Glomerular visceral epithelial cell (primary cell): ENCODE data around the gene VPS8.
"Not testable (repeated sequence)": the region's sequence is repeated elsewhere in the genome, so short reads cannot be mapped to it uniquely, and the experiment has no call there.

ENCODE experiments used
- DNase-seq: peaks from one replicate; pipeline ENCODE4 v3.0.0-alpha.2; 2016; ENCODE audit errors: extremely low spot score

The VPS8 gene

GRCh38 chr3:184986366-184986889 is 174.5 kb downstream of the VPS8 start:
- DNase-seq: no peak

GRCh38 chr3:184993394-184993793 is 181.4 kb downstream of the VPS8 start:
- no peak for DNase-seq

- not testable (repeated sequence) for DNase-seq
Observed at GRCh38 chr3:185003876-185004275, 191.9 kb downstream of the VPS8 start.

- DNase-seq: no peak
Observed at GRCh38 chr3:185009650-185010049, 197.7 kb downstream of the VPS8 start.

GRCh38 chr3:185017584-185017983 is 205.6 kb downstream of the VPS8 start:
- not testable (repeated sequence) for DNase-seq

GRCh38 chr3:185017996-185018395 is 206.0 kb downstream of the VPS8 start:
- not testable (repeated sequence) for DNase-seq

GRCh38 chr3:185021256-185021655 is 209.3 kb downstream of the VPS8 start:
- DNase-seq: no peak

GRCh38 chr3:185024406-185024805 is 212.4 kb downstream of the VPS8 start:
- no peak for DNase-seq

GRCh38 chr3:185024966-185025365 is 213.0 kb downstream of the VPS8 start:
- no peak for DNase-seq

- no peak for DNase-seq
Observed at GRCh38 chr3:185028121-185028520, 216.2 kb downstream of the VPS8 start.

- no peak for DNase-seq
Observed at GRCh38 chr3:185029086-185029485, 217.1 kb downstream of the VPS8 start.

GRCh38 chr3:185030399-185030798 is 218.4 kb downstream of the VPS8 start:
- DNase-seq: no peak

- DNase-seq: no peak
Observed at GRCh38 chr3:185030951-185031350, 219.0 kb downstream of the VPS8 start.

- no peak for DNase-seq
Observed at GRCh38 chr3:185037801-185038200, 225.8 kb downstream of the VPS8 start.

GRCh38 chr3:185040425-185040824 is 228.5 kb downstream of the VPS8 start:
- DNase-seq: no peak

GRCh38 chr3:185041540-185041939 is 229.6 kb downstream of the VPS8 start:
- no peak for DNase-seq

- DNase-seq: no peak
Observed at GRCh38 chr3:185042312-185043050, 230.5 kb downstream of the VPS8 start.

- DNase-seq: no peak
Observed at GRCh38 chr3:185046164-185046515, 234.2 kb downstream of the VPS8 start.

GRCh38 chr3:185046603-185047002 is 234.6 kb downstream of the VPS8 start:
- no peak for DNase-seq

- DNase-seq: no peak
Observed at GRCh38 chr3:185049710-185050109, 237.7 kb downstream of the VPS8 start.

GRCh38 chr3:185051801-185052200 is 239.8 kb downstream of the VPS8 start:
- DNase-seq: no peak

GRCh38 chr3:185052631-185053030 is 240.7 kb downstream of the VPS8 start:
- no peak for DNase-seq

- DNase-seq: no peak
Observed at GRCh38 chr3:185056908-185057307, 244.9 kb downstream of the VPS8 start.

- no peak for DNase-seq
Observed at GRCh38 chr3:185057829-185058228, 245.9 kb downstream of the VPS8 start.
